ENCODE measurements around the gene C10orf71. TPM values are rescaled to one million over a fixed set of nuclear protein-coding genes. Genes with fewer than 3 reads are reported as not detected.

The C10orf71 gene
- total and polyA plus RNA-seq, 7 donors, result not detected

DNA sequence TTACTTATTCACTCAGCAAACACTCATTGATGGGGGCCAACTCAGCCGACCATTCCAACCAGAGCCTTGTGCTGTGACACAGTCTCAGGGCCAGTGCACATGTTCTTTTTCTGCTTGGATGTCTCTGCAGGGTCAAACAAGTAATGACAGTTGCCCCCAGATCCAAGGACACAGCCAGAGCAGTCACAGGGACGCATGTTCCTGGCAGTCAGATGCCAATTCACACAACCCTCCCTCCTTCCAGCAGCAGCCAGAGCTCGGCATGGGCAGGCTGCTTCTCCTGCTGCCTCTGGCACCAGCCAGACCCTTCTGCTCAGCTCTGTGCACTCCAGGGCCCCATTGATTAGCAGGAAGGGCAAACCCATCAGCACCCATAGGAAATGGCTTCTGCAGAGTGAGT, 76.6 kb downstream of the C10orf71 start:
- intact Hi-C loops (cut with DNase I), result no loop called here
- DNase-seq, result no peak
- Histone ChIP-seq H3K27me3 (no peaks in the 10 kb centered on the region), H3K4me1 (no peaks in the 10 kb centered on the region), H3K36me3 (no peaks in the 10 kb centered on the region), H3K4me3 (no peak overlapping the region), H3K9me3 (no peaks in the 10 kb centered on the region), H3K27ac (no peak overlapping the region)
- TF ChIP-seq EP300 (IDR thresholded peaks at IDR 0.05) (no peak), POLR2A (IDR thresholded peaks at IDR 0.05) (no peak), CTCF (IDR thresholded peaks at IDR 0.05) (no peak), POLR2AphosphoS5 (IDR thresholded peaks at IDR 0.05) (no peak)
- WGBS, 2 donors, result 71 to 87% methylated on average over 3 of the region's 3 CpGs

Other genes starting within 250 kb of the C10orf71 start
- 10 to 100 TPM in 2 of 4 donors, 1 to 10 TPM in 2; 9.5 to 13.3 (median 10.9) TPM for gene VSTM4, start 183.6 kb upstream of the C10orf71 start, total RNA-seq
- gene VSTM4, start 183.6 kb upstream of the C10orf71 start, polyA plus RNA-seq, result 1 to 10 TPM in 2 of 3 donors, under 1 TPM in 1; 0.23 to 3.3 (median 1.2) TPM
- not detected for gene FAM170B, start 165.1 kb upstream of the C10orf71 start, total RNA-seq
- gene FAM170B, start 165.1 kb upstream of the C10orf71 start, polyA plus RNA-seq, result not detected
- 10 to 100 TPM in 2 of 4 donors, 1 to 10 TPM in 2; 8.0 to 17.8 (median 9.9) TPM for gene TMEM273, start 110.8 kb upstream of the C10orf71 start, total RNA-seq
- 10 to 100 TPM in 2 of 3 donors, 1 to 10 TPM in 1; 5.4 to 15.6 (median 11.1) TPM for gene TMEM273, start 110.8 kb upstream of the C10orf71 start, polyA plus RNA-seq
- gene DRGX, start 96.9 kb downstream of the C10orf71 start, total RNA-seq, result not detected
- under 1 TPM in 2 of 3 donors, not detected in 1; 0.23 to 0.42 TPM for gene DRGX, start 96.9 kb downstream of the C10orf71 start, polyA plus RNA-seq
- 10 to 100 TPM; 10.9 to 16.6 (median 11.7) TPM for gene ERCC6, start 240.0 kb downstream of the C10orf71 start, total RNA-seq
- gene ERCC6, start 240.0 kb downstream of the C10orf71 start, polyA plus RNA-seq, result 1 to 10 TPM; 3.0 to 4.5 (median 4.4) TPM